Cardiac muscle cell (in vitro differentiated cells and primary cell): Measurements from ENCODE around the gene DGKI. TPM values are rescaled to one million over a fixed set of nuclear protein-coding genes. Genes with fewer than 3 reads are reported as not detected.

Experiments
- DNase-seq, 2 donors: peaks; one replicate each; pipeline versions ENCODE4 v3.0.0 to v3.0.0-alpha.2; 2010 to 2017; ENCODE audit warnings: low read depth in 1 of 2, low spot score in 1 of 2
- H3K27ac ChIP-seq: fragments of 200-600 bp; sonication (generic); 2 replicates; pipeline ENCODE4 v1.5.1; 2016
- H3K27me3 ChIP-seq: fragments of 200-600 bp; sonication (generic); 2 replicates; pipeline ENCODE4 v1.6.0; 2016; ENCODE audit warnings: control low read depth
- H3K36me3 ChIP-seq: fragments of 200-600 bp; sonication (generic); 2 replicates; pipeline ENCODE4 v1.5.1; 2016; ENCODE audit warnings: control low read depth
- H3K4me1 ChIP-seq: fragments of 200-600 bp; sonication (generic); 2 replicates; pipeline ENCODE4 v1.8.1; 2017; ENCODE audit warnings: low read depth, mild to moderate bottlenecking, mixed run types
- H3K4me3 ChIP-seq: fragments of 200-600 bp; sonication (generic); 2 replicates; pipeline ENCODE4 v1.5.1; 2016; ENCODE audit warnings: mild to moderate bottlenecking
- H3K9me3 ChIP-seq: fragments of 200-600 bp; sonication (generic); 2 replicates; pipeline ENCODE4 v1.5.1; 2017; ENCODE audit warnings: low read depth, mild to moderate bottlenecking, control low read depth
- polyA plus RNA-seq: library from polyadenylated mRNA; unstranded; fragments of >200 nt; fragmentation: Nextera tagmentation; extraction: Ambion mirVana; gene quantifications from 2 replicates; pipeline ENCODE4 v1.2.1, GENCODE V29; 2016
- total RNA-seq: library from RNA; depleted of rRNA; stranded (reverse); fragments of >200 nt; gene quantifications from 2 replicates; pipeline ENCODE4 v1.2.3, GENCODE V29; 2016
- TF ChIP-seq, protein P1 (sequence below): IDR thresholded peaks from 2 replicates; pipeline ENCODE4 v1.5.1; 2012; ENCODE audit warnings: low read depth, mild to moderate bottlenecking, low read length

Gene DGKI
- total and polyA plus RNA-seq, 2 experiments from 2014 or later = 35.0 to 52.7 TPM

DNA sequence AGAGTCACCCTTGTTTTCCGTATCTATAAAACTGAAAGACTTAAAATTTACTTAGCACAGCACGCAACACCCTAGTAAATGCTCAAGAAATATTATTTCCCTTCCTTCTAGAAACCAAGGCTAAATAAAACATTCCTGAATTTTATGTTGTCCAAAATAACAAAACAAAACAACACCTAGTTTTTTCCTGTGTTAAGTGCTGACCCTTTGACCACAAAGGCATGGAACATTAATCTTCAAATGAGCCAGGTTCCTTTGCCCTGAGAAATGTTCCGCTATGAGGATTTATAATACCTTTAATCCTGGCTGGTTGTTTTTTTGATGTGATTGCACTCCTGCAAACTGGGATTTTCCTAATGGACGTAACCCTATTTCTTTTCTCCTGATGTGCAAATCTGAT, 29.0 kb upstream of the DGKI start:
- Histone ChIP-seq H3K4me1 (peaks cover 24% of the 10 kb centered on the region), H3K27me3 (no peaks in the 10 kb centered on the region), H3K9me3 (no peaks in the 10 kb centered on the region), H3K36me3 (no peaks in the 10 kb centered on the region), H3K27ac (peak overlapping the region; percentile 14), H3K4me3 (no peak overlapping the region)
- DNase-seq = no peak
- TF ChIP-seq, protein P1, sequence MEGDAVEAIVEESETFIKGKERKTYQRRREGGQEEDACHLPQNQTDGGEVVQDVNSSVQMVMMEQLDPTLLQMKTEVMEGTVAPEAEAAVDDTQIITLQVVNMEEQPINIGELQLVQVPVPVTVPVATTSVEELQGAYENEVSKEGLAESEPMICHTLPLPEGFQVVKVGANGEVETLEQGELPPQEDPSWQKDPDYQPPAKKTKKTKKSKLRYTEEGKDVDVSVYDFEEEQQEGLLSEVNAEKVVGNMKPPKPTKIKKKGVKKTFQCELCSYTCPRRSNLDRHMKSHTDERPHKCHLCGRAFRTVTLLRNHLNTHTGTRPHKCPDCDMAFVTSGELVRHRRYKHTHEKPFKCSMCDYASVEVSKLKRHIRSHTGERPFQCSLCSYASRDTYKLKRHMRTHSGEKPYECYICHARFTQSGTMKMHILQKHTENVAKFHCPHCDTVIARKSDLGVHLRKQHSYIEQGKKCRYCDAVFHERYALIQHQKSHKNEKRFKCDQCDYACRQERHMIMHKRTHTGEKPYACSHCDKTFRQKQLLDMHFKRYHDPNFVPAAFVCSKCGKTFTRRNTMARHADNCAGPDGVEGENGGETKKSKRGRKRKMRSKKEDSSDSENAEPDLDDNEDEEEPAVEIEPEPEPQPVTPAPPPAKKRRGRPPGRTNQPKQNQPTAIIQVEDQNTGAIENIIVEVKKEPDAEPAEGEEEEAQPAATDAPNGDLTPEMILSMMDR = no peak

DNA sequence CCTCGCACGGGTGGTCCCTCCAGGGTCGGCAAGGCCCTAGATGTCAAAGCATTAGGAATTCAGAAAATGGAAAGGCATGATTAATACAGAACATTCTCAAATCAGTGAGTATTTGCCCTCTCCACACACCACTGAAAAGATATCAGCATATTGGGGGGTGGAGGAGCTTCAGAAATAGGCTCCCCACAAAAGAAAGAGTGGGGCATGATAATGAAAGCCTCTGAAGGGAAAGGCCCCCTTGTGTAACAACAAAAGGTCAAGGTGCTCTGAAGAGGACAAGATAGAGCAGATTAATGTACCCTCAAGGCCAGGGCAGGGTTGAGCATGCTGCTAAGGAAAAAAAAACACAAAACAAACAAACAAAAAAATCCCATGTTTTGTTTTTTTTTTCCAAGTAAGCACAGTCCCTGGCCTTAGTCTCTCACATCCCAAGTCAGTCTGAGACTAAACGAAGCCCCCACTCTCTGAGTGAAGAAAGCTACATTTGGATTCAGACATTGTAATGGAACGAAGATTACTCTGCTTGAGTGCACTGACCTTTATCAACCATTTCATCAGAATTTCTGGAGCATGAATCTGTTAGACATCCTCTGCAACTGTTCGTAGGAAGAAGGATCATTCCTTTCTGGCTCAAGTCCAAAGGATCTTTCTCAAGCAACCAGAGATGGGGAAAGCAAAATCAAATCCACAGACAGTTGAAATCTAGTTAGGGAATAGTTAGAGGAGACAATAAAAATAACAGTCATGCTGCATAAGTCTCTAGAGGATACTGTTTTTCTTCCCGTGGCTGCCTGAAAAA, 27.4 kb upstream of the DGKI start:
- H3K4me3 ChIP-seq = no peak overlapping the region
- H3K27ac ChIP-seq = no peak overlapping the region
- H3K4me1 ChIP-seq = peaks cover 24% of the 10 kb centered on the region
- H3K27me3 ChIP-seq = no peaks in the 10 kb centered on the region
- H3K9me3 ChIP-seq = no peaks in the 10 kb centered on the region
- DNase-seq = peak in 1 of 2 donors; percentile 91
- H3K36me3 ChIP-seq = no peaks in the 10 kb centered on the region
- TF ChIP-seq, protein P1 = no peak

DNA sequence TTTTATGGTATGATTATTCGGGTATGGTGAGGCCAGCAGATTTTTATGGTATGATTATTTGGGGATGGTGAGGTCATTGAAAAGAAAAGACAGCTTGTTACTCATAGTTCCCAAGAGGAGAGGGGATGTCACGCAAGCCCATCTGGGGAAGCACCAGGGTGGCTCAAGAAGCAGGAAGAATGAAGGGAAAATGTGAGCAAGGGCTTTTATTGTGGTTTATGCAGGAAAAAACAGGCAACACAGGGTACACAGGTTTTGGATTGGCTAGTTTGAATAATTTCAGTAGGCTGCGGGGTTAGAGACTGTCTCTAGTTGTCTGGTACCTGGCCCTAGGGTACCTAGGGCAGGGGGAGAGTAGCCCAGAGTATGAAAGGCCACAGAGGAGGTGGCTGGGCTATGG, 26.8 kb upstream of the DGKI start:
- no peaks in the 10 kb centered on the region for H3K9me3 ChIP-seq
- peak in 1 of 2 donors; percentile 32 for DNase-seq
- no peak overlapping the region for H3K27ac ChIP-seq
- no peaks in the 10 kb centered on the region for H3K36me3 ChIP-seq
- no peaks in the 10 kb centered on the region for H3K27me3 ChIP-seq
- H3K4me3 ChIP-seq = no peak overlapping the region
- TF ChIP-seq, protein P1 = no peak
- peaks cover 19% of the 10 kb centered on the region for H3K4me1 ChIP-seq

DNA sequence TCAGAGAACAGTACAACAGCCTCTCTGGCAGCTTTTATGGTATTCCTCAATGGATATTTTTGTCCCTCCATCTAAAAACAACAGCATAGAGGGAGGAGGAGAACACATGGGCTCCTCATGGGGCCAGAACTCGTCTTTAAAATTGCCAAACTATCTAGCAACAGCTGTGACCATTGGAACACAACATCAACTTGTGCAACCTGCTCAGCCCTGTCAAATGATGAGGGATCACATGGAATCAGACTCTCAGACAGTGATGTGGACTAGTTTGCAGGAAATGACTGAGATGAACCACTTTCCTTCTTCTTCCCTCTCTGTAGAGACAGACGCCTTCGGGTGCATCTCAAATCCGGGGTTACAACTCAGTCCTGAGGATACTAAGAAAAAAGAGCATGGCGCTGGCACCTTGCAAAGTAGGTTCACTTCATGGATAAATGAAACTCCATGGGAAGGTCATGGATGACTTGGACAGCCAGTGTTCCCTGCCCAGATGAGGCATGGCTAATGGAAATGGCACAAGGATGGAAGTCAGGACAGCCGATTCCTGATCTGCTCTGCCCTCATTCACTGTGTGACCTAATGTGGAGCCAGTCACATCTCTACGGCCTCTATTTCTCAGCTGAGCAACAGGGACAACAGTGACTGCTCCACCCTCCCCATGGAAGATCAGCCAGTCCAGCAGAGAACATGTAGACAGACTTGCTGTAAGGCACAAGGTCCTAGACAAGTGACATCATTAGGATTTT, 24.6 kb upstream of the DGKI start:
- H3K9me3 ChIP-seq = no peaks in the 10 kb centered on the region
- H3K27ac ChIP-seq = no peak overlapping the region
- DNase-seq = no peak
- no peaks in the 10 kb centered on the region for H3K36me3 ChIP-seq
- H3K4me1 ChIP-seq = peaks cover 12% of the 10 kb centered on the region
- TF ChIP-seq, protein P1 = no peak
- no peaks in the 10 kb centered on the region for H3K27me3 ChIP-seq
- H3K4me3 ChIP-seq = no peak overlapping the region

DNA sequence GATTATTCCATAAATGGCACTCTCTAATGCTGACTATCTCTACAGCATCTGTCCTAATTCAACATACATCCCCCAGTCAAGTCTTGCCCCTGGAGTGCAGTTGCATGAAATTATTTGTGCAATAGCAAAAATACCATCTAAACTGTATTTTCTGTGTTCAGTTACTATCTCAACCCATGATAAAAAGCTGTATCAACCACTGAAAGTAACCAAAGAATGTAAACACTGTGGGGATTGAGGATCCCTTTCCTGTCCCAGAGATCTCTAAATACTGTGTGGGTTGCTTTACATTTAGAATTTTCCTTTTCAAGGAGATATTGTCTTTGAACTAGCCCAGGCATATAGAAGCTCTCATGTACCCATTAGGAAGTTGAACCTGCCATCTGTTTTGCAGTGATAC, 23.9 kb upstream of the DGKI start:
- H3K9me3 ChIP-seq = no peaks in the 10 kb centered on the region
- H3K4me1 ChIP-seq = peaks cover 12% of the 10 kb centered on the region
- H3K36me3 ChIP-seq = no peaks in the 10 kb centered on the region
- TF ChIP-seq, protein P1 = no peak
- H3K4me3 ChIP-seq = no peak overlapping the region
- DNase-seq = no peak
- no peaks in the 10 kb centered on the region for H3K27me3 ChIP-seq
- no peak overlapping the region for H3K27ac ChIP-seq
